OCI-LY3 (cell line): ENCODE results near the gene CDKN1C.

Source experiments
- H2AFZ ChIP-seq: fragments of 200-600, 300-600 bp; shearing (Covaris generic); 2 replicates; pipeline ENCODE4 v1.6.0; 2014; ENCODE audit warnings: antibody characterized with exemption, low read depth, low read length
- H3K27ac ChIP-seq: fragments of 200-600, 300-600 bp; sonication (generic); 2 replicates; pipeline ENCODE4 v1.5.1; 2014; ENCODE audit warnings: mild to moderate bottlenecking, low read length, moderate library complexity, mixed read lengths
- H3K27me3 ChIP-seq: fragments of 200-600, 300-600 bp; sonication (generic); 2 replicates; pipeline ENCODE4 v1.6.1; 2014; ENCODE audit warnings: low read depth, low read length, mixed read lengths
- H3K36me3 ChIP-seq: fragments of 200-600, 300-600 bp; sonication (generic); replicated peaks from 2 replicates; pipeline ENCODE3; 2014; ENCODE audit warnings: low read depth, low read length, mixed read lengths
- H3K4me1 ChIP-seq: fragments of 300-600, 200-600 bp; sonication (generic); 2 replicates; pipeline ENCODE4 v1.6.1; 2014; ENCODE audit warnings: low read length, mixed read lengths
- H3K4me2 ChIP-seq: fragments of 200-600, 300-600 bp; sonication (generic); 2 replicates; pipeline ENCODE4 v1.6.1; 2014; ENCODE audit warnings: low read length, mixed read lengths
- H3K4me3 ChIP-seq: fragments of 300-600, 200-600 bp; sonication (generic); 2 replicates; pipeline ENCODE4 v1.5.1; 2014; ENCODE audit warnings: antibody characterized with exemption, mild to moderate bottlenecking, low read length, moderate library complexity
- H3K79me2 ChIP-seq: fragments of 300-600, 200-600 bp; shearing (Covaris generic); 2 replicates; pipeline ENCODE4 v1.6.1; 2014; ENCODE audit warnings: mild to moderate bottlenecking, low read length, mixed read lengths
- H3K9ac ChIP-seq: fragments of 300-600, 200-600 bp; shearing (Covaris generic); 2 replicates; pipeline ENCODE4 v1.6.0; 2014; ENCODE audit warnings: mild to moderate bottlenecking, low read length, moderate library complexity
- H3K9me3 ChIP-seq: fragments of 200-600, 300-600 bp; shearing (Covaris generic); 2 replicates; pipeline ENCODE4 v1.6.1; 2014; ENCODE audit warnings: low read length, mixed read lengths; ENCODE audit not compliant: insufficient read depth
- H4K20me1 ChIP-seq: fragments of 200-600, 300-600 bp; sonication (generic); 2 replicates; pipeline ENCODE4 v1.6.1; 2016; ENCODE audit warnings: low read length, mixed read lengths; ENCODE audit not compliant: insufficient read depth
- EZH2phosphoT487 ChIP-seq: fragments of 200-600 bp; shearing (Covaris generic); IDR thresholded peaks from 2 replicates; pipeline ENCODE4 v1.6.1; 2018; ENCODE audit warnings: antibody characterized with exemption, mixed run types, low read depth
- TF ChIP-seq, protein P1 (sequence below): fragments of 200-600, 300-600 bp; sonication (generic); IDR thresholded peaks from 2 replicates; pipeline ENCODE4 v1.5.1; 2014; ENCODE audit warnings: antibody characterized with exemption, low read length, low read depth

The CDKN1C gene

DNA sequence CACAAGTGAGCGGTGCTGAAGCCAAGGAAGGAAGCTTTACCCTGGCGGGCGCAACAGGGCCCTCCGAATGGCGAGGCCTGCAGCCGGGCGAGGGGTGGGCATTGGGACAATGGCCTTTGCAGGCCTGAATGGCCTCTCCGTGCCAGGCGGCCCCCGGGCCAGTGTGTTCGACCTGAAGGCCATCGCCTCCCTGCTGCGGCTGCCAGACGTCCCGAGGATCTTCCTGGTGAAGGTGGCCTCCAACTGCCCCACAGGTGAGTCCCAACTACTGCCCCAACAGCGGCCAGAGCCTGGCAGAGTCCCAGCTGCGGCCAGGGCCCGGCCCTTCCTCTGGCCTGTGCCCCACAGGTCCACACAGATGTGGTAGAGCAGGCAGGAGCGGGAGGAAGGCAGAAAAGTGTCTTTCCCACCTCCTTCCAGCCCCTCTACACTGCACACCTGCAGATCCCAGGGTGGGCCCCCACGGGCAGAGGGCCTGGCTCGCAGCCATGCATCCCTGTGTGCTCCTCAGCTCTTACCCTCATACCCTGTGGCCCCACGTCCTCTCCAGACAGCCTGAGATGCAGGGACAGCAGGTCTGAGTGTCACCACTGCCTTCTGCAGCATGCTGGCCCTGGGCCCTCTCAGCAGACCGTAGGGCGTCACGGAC, 32.4 kb upstream of the CDKN1C start:
- Histone ChIP-seq H3K27ac (no peak overlapping the region), H3K79me2 (no peaks in the 10 kb centered on the region), H4K20me1 (no peaks in the 10 kb centered on the region), H3K36me3 (no peaks in the 10 kb centered on the region), H3K4me2 (no peak overlapping the region), H2AFZ (no peak overlapping the region), H3K4me3 (no peak overlapping the region), H3K27me3 (no peaks in the 10 kb centered on the region), H3K4me1 (no peaks in the 10 kb centered on the region), H3K9ac (no peak overlapping the region), H3K9me3 (no peaks in the 10 kb centered on the region)
- TF ChIP-seq EZH2phosphoT487 = no peak
- TF ChIP-seq, protein P1, sequence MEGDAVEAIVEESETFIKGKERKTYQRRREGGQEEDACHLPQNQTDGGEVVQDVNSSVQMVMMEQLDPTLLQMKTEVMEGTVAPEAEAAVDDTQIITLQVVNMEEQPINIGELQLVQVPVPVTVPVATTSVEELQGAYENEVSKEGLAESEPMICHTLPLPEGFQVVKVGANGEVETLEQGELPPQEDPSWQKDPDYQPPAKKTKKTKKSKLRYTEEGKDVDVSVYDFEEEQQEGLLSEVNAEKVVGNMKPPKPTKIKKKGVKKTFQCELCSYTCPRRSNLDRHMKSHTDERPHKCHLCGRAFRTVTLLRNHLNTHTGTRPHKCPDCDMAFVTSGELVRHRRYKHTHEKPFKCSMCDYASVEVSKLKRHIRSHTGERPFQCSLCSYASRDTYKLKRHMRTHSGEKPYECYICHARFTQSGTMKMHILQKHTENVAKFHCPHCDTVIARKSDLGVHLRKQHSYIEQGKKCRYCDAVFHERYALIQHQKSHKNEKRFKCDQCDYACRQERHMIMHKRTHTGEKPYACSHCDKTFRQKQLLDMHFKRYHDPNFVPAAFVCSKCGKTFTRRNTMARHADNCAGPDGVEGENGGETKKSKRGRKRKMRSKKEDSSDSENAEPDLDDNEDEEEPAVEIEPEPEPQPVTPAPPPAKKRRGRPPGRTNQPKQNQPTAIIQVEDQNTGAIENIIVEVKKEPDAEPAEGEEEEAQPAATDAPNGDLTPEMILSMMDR = no peak

GRCh38 chr11:2916892-2917645, 31.5 kb upstream of the CDKN1C start:
- no peak overlapping the region for H3K4me2 ChIP-seq
- H3K4me1 ChIP-seq = no peaks in the 10 kb centered on the region
- no peak overlapping the region for H3K4me3 ChIP-seq
- no peaks in the 10 kb centered on the region for H3K27me3 ChIP-seq
- H3K79me2 ChIP-seq = no peaks in the 10 kb centered on the region
- H3K27ac ChIP-seq = no peak overlapping the region
- no peaks in the 10 kb centered on the region for H3K36me3 ChIP-seq
- H2AFZ ChIP-seq = no peak overlapping the region
- no peak for TF ChIP-seq EZH2phosphoT487
- TF ChIP-seq, protein P1 = no peak
- H3K9me3 ChIP-seq = no peaks in the 10 kb centered on the region
- no peaks in the 10 kb centered on the region for H4K20me1 ChIP-seq
- no peak overlapping the region for H3K9ac ChIP-seq

GRCh38 chr11:2916114-2916891, 30.7 kb upstream of the CDKN1C start:
- H3K9ac ChIP-seq = no peak overlapping the region
- H3K4me1 ChIP-seq = no peaks in the 10 kb centered on the region
- H2AFZ ChIP-seq = no peak overlapping the region
- TF ChIP-seq EZH2phosphoT487 = no peak
- TF ChIP-seq, protein P1 = no peak
- H3K79me2 ChIP-seq = no peaks in the 10 kb centered on the region
- no peaks in the 10 kb centered on the region for H4K20me1 ChIP-seq
- H3K9me3 ChIP-seq = no peaks in the 10 kb centered on the region
- H3K4me3 ChIP-seq = no peak overlapping the region
- no peak overlapping the region for H3K27ac ChIP-seq
- H3K4me2 ChIP-seq = no peak overlapping the region
- H3K27me3 ChIP-seq = no peaks in the 10 kb centered on the region
- no peaks in the 10 kb centered on the region for H3K36me3 ChIP-seq

- TF ChIP-seq EZH2phosphoT487 = no peak
- TF ChIP-seq, protein P1 = no peak
- H3K9ac ChIP-seq = no peak overlapping the region
- no peak overlapping the region for H3K27ac ChIP-seq
- H2AFZ ChIP-seq = no peak overlapping the region
- H3K4me1 ChIP-seq = no peaks in the 10 kb centered on the region
- no peaks in the 10 kb centered on the region for H3K9me3 ChIP-seq
- no peak overlapping the region for H3K4me3 ChIP-seq
- H4K20me1 ChIP-seq = no peaks in the 10 kb centered on the region
- H3K79me2 ChIP-seq = no peaks in the 10 kb centered on the region
- no peaks in the 10 kb centered on the region for H3K27me3 ChIP-seq
- no peaks in the 10 kb centered on the region for H3K36me3 ChIP-seq
- H3K4me2 ChIP-seq = no peak overlapping the region
These were observed 29.9 kb upstream of the CDKN1C start for GRCh38 chr11:2915473-2915872.
